Measurements from ENCODE around the gene SUPT4H1. TPM values are rescaled to one million over a fixed set of nuclear protein-coding genes. Genes with fewer than 3 reads are reported as not detected.
A peak's percentile ranks its signal among the peaks of the same experiment; 100 is the strongest.

Gene SUPT4H1
- total and polyA plus RNA-seq, 9 of the 15 experiments (the other 6 are each of a cell fraction or from before 2014, with no cell fraction given): 62.1 to 320 (median 117) TPM

GRCh38 chr17:58328195-58329034, 23.6 kb downstream of the SUPT4H1 start, which contains the start of gene TSPOAP1 (continued):
- TF ChIP-seq CREB1 (IDR thresholded peaks at IDR 0.05) (peak; percentile 45; the same call in 1 of the 2 replicates), CREB1 (CRISPR knock-in tag; IDR thresholded peaks at IDR 0.05) (peak; percentile 25; the same call in 1 of the 2 replicates), SUPT5H (IDR thresholded peaks at IDR 0.05) (peak; percentile 99), GATA2 (CRISPR knock-in tag; IDR thresholded peaks at IDR 0.05) (no peak), ELF4 (CRISPR knock-in tag; IDR thresholded peaks at IDR 0.05) (peak; percentile 50), JUND (IDR thresholded peaks at IDR 0.05; ENCODE audit: borderline replicate concordance, low read depth, low read length) (peak; percentile 11; the same call in 1 of the 2 replicates), JUND (tag; IDR thresholded peaks at IDR 0.05; ENCODE audit: borderline replicate concordance, low read depth, low read length) (no peak), SMARCE1 (IDR thresholded peaks at IDR 0.05) (peak; percentile 56; the same call in 1 of the 2 replicates), YBX1 (IDR thresholded peaks at IDR 0.05) (no peak), HMBOX1 (IDR thresholded peaks at IDR 0.05) (no peak; the same call in 1 of the 2 replicates), BHLHE40 (IDR thresholded peaks at IDR 0.05; ENCODE audit: low read length) (no peak), TAF7 (tag; IDR thresholded peaks at IDR 0.05) (no peak), NCOA6 (IDR thresholded peaks at IDR 0.05) (no peak), NR0B1 (IDR thresholded peaks at IDR 0.05; ENCODE audit: partially characterized antibody) (no peak), ZC3H4 (CRISPR knock-in tag; IDR thresholded peaks at IDR 0.05; ENCODE audit: borderline replicate concordance) (no peak), HSF4 (CRISPR knock-in tag; IDR thresholded peaks at IDR 0.05; ENCODE audit: borderline replicate concordance) (no peak), PTBP1 (IDR thresholded peaks at IDR 0.05; ENCODE audit: low read depth, low read length) (peak; percentile 100), TCFL5 (CRISPR knock-in tag; conservative IDR thresholded peaks at IDR 0.05) (no peak), HDAC1 (IDR thresholded peaks at IDR 0.05) (no peak), HDAC2 (IDR thresholded peaks at IDR 0.05) (no peak)
- TF ChIP-seq, protein P1, sequence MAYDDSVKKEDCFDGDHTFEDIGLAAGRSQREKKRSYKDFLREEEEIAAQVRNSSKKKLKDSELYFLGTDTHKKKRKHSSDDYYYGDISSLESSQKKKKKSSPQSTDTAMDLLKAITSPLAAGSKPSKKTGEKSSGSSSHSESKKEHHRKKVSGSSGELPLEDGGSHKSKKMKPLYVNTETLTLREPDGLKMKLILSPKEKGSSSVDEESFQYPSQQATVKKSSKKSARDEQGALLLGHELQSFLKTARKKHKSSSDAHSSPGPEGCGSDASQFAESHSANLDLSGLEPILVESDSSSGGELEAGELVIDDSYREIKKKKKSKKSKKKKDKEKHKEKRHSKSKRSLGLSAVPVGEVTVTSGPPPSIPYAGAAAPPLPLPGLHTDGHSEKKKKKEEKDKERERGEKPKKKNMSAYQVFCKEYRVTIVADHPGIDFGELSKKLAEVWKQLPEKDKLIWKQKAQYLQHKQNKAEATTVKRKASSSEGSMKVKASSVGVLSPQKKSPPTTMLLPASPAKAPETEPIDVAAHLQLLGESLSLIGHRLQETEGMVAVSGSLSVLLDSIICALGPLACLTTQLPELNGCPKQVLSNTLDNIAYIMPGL (CRISPR knock-in tag; IDR thresholded peaks at IDR 0.05): peak; percentile 23; the same call in 1 of the 2 replicates
- TF ChIP-seq, protein P2, sequence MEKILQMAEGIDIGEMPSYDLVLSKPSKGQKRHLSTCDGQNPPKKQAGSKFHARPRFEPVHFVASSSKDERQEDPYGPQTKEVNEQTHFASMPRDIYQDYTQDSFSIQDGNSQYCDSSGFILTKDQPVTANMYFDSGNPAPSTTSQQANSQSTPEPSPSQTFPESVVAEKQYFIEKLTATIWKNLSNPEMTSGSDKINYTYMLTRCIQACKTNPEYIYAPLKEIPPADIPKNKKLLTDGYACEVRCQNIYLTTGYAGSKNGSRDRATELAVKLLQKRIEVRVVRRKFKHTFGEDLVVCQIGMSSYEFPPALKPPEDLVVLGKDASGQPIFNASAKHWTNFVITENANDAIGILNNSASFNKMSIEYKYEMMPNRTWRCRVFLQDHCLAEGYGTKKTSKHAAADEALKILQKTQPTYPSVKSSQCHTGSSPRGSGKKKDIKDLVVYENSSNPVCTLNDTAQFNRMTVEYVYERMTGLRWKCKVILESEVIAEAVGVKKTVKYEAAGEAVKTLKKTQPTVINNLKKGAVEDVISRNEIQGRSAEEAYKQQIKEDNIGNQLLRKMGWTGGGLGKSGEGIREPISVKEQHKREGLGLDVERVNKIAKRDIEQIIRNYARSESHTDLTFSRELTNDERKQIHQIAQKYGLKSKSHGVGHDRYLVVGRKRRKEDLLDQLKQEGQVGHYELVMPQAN (IDR thresholded peaks at IDR 0.05; ENCODE audit: borderline replicate concordance): peak; percentile 62; the same call in 1 of the 2 replicates
